ENCODE results near the gene PCDHA3.

DNA sequence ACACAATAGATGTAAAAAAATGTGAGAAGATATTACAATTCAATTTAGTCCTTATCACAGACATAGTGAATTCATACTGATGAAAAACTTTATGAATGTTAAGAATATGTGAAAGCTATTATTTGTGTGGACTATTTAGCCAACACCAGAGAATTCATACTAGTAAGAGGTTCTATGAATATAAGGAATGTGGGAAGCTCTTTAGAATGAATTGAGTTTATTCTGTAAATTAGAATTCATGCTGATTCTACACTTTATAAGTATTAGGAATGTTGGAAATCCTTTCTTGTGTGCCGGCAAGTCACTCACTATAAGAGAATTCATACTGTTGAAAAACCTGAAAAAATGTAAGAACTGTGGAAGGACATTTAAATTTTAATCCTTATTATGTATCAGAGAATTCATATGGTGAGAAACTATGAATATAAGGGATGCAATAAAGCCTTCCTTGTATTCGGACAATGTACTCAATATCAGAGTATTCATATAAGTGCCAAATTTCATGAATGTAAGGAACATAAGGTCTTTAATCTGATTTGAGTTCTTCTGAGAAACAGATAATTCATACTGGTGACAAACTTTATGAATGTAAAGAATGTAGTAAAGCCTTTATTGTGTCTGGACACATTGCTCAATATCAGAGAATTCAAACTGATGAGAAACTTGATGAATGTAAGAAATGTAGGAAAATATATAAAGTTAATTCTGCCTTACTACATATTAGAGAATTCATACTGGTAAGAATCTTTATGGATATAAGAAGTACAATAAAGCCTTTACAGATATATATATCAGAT is 36.5 kb upstream of the PCDHA3 start:
- TF ChIP-seq, protein P1, sequence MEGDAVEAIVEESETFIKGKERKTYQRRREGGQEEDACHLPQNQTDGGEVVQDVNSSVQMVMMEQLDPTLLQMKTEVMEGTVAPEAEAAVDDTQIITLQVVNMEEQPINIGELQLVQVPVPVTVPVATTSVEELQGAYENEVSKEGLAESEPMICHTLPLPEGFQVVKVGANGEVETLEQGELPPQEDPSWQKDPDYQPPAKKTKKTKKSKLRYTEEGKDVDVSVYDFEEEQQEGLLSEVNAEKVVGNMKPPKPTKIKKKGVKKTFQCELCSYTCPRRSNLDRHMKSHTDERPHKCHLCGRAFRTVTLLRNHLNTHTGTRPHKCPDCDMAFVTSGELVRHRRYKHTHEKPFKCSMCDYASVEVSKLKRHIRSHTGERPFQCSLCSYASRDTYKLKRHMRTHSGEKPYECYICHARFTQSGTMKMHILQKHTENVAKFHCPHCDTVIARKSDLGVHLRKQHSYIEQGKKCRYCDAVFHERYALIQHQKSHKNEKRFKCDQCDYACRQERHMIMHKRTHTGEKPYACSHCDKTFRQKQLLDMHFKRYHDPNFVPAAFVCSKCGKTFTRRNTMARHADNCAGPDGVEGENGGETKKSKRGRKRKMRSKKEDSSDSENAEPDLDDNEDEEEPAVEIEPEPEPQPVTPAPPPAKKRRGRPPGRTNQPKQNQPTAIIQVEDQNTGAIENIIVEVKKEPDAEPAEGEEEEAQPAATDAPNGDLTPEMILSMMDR (IDR thresholded peaks at IDR 0.05), result no peak
- TF ChIP-seq, protein P2, sequence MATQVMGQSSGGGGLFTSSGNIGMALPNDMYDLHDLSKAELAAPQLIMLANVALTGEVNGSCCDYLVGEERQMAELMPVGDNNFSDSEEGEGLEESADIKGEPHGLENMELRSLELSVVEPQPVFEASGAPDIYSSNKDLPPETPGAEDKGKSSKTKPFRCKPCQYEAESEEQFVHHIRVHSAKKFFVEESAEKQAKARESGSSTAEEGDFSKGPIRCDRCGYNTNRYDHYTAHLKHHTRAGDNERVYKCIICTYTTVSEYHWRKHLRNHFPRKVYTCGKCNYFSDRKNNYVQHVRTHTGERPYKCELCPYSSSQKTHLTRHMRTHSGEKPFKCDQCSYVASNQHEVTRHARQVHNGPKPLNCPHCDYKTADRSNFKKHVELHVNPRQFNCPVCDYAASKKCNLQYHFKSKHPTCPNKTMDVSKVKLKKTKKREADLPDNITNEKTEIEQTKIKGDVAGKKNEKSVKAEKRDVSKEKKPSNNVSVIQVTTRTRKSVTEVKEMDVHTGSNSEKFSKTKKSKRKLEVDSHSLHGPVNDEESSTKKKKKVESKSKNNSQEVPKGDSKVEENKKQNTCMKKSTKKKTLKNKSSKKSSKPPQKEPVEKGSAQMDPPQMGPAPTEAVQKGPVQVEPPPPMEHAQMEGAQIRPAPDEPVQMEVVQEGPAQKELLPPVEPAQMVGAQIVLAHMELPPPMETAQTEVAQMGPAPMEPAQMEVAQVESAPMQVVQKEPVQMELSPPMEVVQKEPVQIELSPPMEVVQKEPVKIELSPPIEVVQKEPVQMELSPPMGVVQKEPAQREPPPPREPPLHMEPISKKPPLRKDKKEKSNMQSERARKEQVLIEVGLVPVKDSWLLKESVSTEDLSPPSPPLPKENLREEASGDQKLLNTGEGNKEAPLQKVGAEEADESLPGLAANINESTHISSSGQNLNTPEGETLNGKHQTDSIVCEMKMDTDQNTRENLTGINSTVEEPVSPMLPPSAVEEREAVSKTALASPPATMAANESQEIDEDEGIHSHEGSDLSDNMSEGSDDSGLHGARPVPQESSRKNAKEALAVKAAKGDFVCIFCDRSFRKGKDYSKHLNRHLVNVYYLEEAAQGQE (IDR thresholded peaks at IDR 0.05; ENCODE audit: insufficient read depth in 1 of 2, low read depth in 2 of 2, low read length in 1 of 2), result no peak
- TF ChIP-seq POLR2AphosphoS5 (IDR thresholded peaks at IDR 0.05; ENCODE audit: low read depth, low read length) (no peak), SIN3A (IDR thresholded peaks at IDR 0.05; ENCODE audit: borderline replicate concordance, insufficient read depth, low read depth, low read length) (no peak), TCF7L2 (IDR thresholded peaks at IDR 0.05; ENCODE audit: low read depth, low read length) (no peak)

Measured in Panc1 (cell line).